Glutamatergic neuron (in vitro differentiated cells): ENCODE measurements around the gene C17orf50. TPM values are rescaled to one million over a fixed set of nuclear protein-coding genes. Genes with fewer than 3 reads are reported as not detected.

Experiments used
- DNase-seq: peaks from one replicate; pipeline ENCODE4 v3.0.0; 2022
- H3K27ac Mint-ChIP-seq: one replicate; pipeline ENCODE4 v1.8.0; 2020; ENCODE audit warnings: mild to moderate bottlenecking, mixed read lengths, inconsistent platforms; ENCODE audit not compliant: unreplicated experiment
- H3K27me3 Mint-ChIP-seq: one replicate; pipeline ENCODE4 v1.8.0; 2020; ENCODE audit warnings: mild to moderate bottlenecking, moderate library complexity, mixed read lengths, inconsistent platforms; ENCODE audit not compliant: unreplicated experiment
- H3K36me3 Mint-ChIP-seq: one replicate; pipeline ENCODE4 v1.8.0; 2020; ENCODE audit warnings: mild to moderate bottlenecking, mixed read lengths, inconsistent platforms; ENCODE audit not compliant: unreplicated experiment
- H3K4me1 Mint-ChIP-seq: one replicate; pipeline ENCODE4 v1.8.0; 2020; ENCODE audit warnings: mild to moderate bottlenecking, low read depth, mixed read lengths, inconsistent platforms; ENCODE audit not compliant: unreplicated experiment
- H3K4me3 Mint-ChIP-seq: one replicate; pipeline ENCODE4 v1.8.0; 2020; ENCODE audit warnings: mild to moderate bottlenecking, mixed read lengths, inconsistent platforms; ENCODE audit not compliant: unreplicated experiment
- H3K9me3 Mint-ChIP-seq: one replicate; pipeline ENCODE4 v1.8.0; 2020; ENCODE audit warnings: mild to moderate bottlenecking, moderate library complexity, mixed read lengths, inconsistent platforms; ENCODE audit not compliant: unreplicated experiment
- total RNA-seq: library from RNA; stranded (reverse); fragmentation: NEBNext Ultra II Directional; extraction: Animal tissue kit (Norgen Biotek cat#: 25700); gene quantifications from one replicate; pipeline ENCODE4 v1.2.1, GENCODE V29; 2021; ENCODE audit not compliant: unreplicated experiment
- TF ChIP-seq, protein P1 (sequence below): fragments of 200-600 bp; sonication (generic); IDR thresholded peaks from one replicate; pipeline ENCODE4 v1.5.0; 2021; ENCODE audit not compliant: partially characterized antibody, unreplicated experiment

Gene C17orf50
- total RNA-seq, 1 donor from 2014 or later = not detected

DNA sequence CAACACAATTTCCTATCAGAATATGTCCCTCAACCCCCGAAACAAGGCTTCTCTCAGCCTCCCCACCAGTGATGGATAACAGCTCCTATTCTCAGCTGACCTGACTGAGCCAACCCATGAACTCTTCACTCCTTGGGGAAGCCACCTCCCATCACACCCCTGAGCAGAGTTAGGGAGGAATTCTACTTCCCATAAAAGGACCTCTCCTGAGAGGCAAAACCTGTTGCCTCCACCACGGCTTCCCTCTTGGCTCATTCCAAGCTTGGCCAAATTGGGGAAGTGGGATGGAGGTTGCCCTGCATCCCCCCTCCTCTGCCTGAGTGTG is 34.9 kb upstream of the C17orf50 start:
- Mint-ChIP-seq H3K4me1 (peaks cover 13% of the 10 kb centered on the region), H3K27ac (no peak overlapping the region), H3K4me3 (no peak overlapping the region), H3K27me3 (no peaks in the 10 kb centered on the region), H3K9me3 (peaks cover 2% of the 10 kb centered on the region), H3K36me3 (peaks cover 4% of the 10 kb centered on the region)
- DNase-seq = no peak
- TF ChIP-seq, protein P1, sequence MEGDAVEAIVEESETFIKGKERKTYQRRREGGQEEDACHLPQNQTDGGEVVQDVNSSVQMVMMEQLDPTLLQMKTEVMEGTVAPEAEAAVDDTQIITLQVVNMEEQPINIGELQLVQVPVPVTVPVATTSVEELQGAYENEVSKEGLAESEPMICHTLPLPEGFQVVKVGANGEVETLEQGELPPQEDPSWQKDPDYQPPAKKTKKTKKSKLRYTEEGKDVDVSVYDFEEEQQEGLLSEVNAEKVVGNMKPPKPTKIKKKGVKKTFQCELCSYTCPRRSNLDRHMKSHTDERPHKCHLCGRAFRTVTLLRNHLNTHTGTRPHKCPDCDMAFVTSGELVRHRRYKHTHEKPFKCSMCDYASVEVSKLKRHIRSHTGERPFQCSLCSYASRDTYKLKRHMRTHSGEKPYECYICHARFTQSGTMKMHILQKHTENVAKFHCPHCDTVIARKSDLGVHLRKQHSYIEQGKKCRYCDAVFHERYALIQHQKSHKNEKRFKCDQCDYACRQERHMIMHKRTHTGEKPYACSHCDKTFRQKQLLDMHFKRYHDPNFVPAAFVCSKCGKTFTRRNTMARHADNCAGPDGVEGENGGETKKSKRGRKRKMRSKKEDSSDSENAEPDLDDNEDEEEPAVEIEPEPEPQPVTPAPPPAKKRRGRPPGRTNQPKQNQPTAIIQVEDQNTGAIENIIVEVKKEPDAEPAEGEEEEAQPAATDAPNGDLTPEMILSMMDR = no peak

- H3K27me3 Mint-ChIP-seq = no peaks in the 10 kb centered on the region
- no peak overlapping the region for H3K27ac Mint-ChIP-seq
- H3K4me3 Mint-ChIP-seq = no peak overlapping the region
- H3K36me3 Mint-ChIP-seq = peaks cover 4% of the 10 kb centered on the region
- peaks cover 2% of the 10 kb centered on the region for H3K9me3 Mint-ChIP-seq
- TF ChIP-seq, protein P1 = no peak
- DNase-seq = peak; percentile 67
- H3K4me1 Mint-ChIP-seq = peaks cover 17% of the 10 kb centered on the region
Measured at GRCh38 chr17:35726127-35726952, 34.3 kb upstream of the C17orf50 start.

- peaks cover 17% of the 10 kb centered on the region for H3K4me1 Mint-ChIP-seq
- H3K27ac Mint-ChIP-seq = no peak overlapping the region
- peaks cover 4% of the 10 kb centered on the region for H3K36me3 Mint-ChIP-seq
- H3K27me3 Mint-ChIP-seq = no peaks in the 10 kb centered on the region
- TF ChIP-seq, protein P1 = no peak
- DNase-seq = no peak
- H3K4me3 Mint-ChIP-seq = no peak overlapping the region
- H3K9me3 Mint-ChIP-seq = peaks cover 2% of the 10 kb centered on the region
Measured at GRCh38 chr17:35726953-35727460, 33.7 kb upstream of the C17orf50 start.

GRCh38 chr17:35727635-35728034 is 33.1 kb upstream of the C17orf50 start:
- Mint-ChIP-seq H3K4me1 (peaks cover 17% of the 10 kb centered on the region), H3K27me3 (peaks cover 1% of the 10 kb centered on the region), H3K27ac (no peak overlapping the region), H3K9me3 (peaks cover 5% of the 10 kb centered on the region), H3K36me3 (peaks cover 4% of the 10 kb centered on the region), H3K4me3 (no peak overlapping the region)
- DNase-seq = no peak
- TF ChIP-seq, protein P1 = no peak

DNA sequence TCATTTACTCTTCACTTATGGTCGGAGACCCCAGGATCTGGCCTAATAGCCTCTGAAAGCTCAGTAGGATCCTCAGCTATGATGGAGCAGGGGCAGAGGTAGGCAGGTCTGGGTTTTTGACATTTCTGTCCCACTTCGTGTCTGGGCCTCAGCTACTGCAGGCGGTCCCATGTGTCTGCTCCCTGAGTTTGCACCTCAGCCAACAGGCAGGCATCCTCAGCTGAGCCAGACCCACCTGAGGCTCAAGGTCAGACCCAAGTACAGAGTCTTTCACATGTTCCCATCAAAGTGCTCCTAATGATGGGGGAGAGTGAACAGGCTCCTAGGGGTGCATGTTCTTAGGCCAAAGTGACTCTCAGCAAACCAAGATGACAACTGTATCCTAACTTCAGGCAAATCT is 32.1 kb upstream of the C17orf50 start:
- TF ChIP-seq, protein P1 = no peak
- no peak overlapping the region for H3K4me3 Mint-ChIP-seq
- H3K27ac Mint-ChIP-seq = no peak overlapping the region
- H3K4me1 Mint-ChIP-seq = peaks cover 17% of the 10 kb centered on the region
- H3K27me3 Mint-ChIP-seq = peaks cover 1% of the 10 kb centered on the region
- DNase-seq = no peak
- peaks cover 3% of the 10 kb centered on the region for H3K36me3 Mint-ChIP-seq
- H3K9me3 Mint-ChIP-seq = peaks cover 5% of the 10 kb centered on the region
